ENCODE measurements around the gene MYORG. TPM values are rescaled to one million over a fixed set of nuclear protein-coding genes. Genes with fewer than 3 reads are reported as not detected.
A peak's percentile ranks its signal among the peaks of the same experiment; 100 is the strongest.

The MYORG gene
- total RNA-seq, 4 donors from 2014 or later: 8.6 to 149 (median 49.5) TPM

GRCh38 chr9:34403554-34404380 is 27.1 kb upstream of the MYORG start:
- peak; percentile 42 to 68 for DNase-seq
- TF ChIP-seq CTCF (IDR thresholded peaks at IDR 0.05 in 4 of 5, conservative IDR thresholded peaks at IDR 0.05 in 1 of 5) (peak; percentile 90 to 98 (median 95)), POLR2A (IDR thresholded peaks at IDR 0.05) (no peak)
- no peaks in the 10 kb centered on the region for H3K9me3 ChIP-seq
- no peak overlapping the region for H3K27ac ChIP-seq
- H3K36me3 ChIP-seq: peaks cover 0 to 59% of the 10 kb centered on the region in 2 donors
- intact Hi-C loops (cut with DNase I; ENCODE audit: low total_unique reads) (loop anchor here (1.0 to 5.0 kb wide), 2 partner anchors 97 to 189 kb away; no protein-coding TSS in a partner anchor), in situ Hi-C loops (cut with MboI; ENCODE audit: low sequenced_read_pairs in 4 of 4) (loop anchor here (10.0 kb wide), 2 partner anchors 91 to 201 kb away; no protein-coding TSS in a partner anchor)
- no peak overlapping the region for H3K4me3 ChIP-seq
- ATAC-seq: peak; percentile 70 to 79
- peaks cover 0 to 3% of the 10 kb centered on the region in 2 donors for H3K4me1 ChIP-seq
- no peaks in the 10 kb centered on the region for H3K27me3 ChIP-seq

GRCh38 chr9:34400686-34401602 is 24.2 kb upstream of the MYORG start:
- no peak overlapping the region for H3K27ac ChIP-seq
- TF ChIP-seq CTCF (IDR thresholded peaks at IDR 0.05 in 4 of 5, conservative IDR thresholded peaks at IDR 0.05 in 1 of 5): no peak
- TF ChIP-seq POLR2A (IDR thresholded peaks at IDR 0.05): no peak
- H3K36me3 ChIP-seq: peaks cover 0 to 64% of the 10 kb centered on the region in 2 donors
- no peaks in the 10 kb centered on the region for H3K9me3 ChIP-seq
- intact Hi-C loops (cut with DNase I; ENCODE audit: low total_unique reads): loop anchor here (5.0 kb wide), 1 partner anchor 191 kb away; no protein-coding TSS in a partner anchor
- no peaks in the 10 kb centered on the region for H3K27me3 ChIP-seq
- ATAC-seq (no peak), DNase-seq (no peak)
- in situ Hi-C loops (cut with MboI; ENCODE audit: low sequenced_read_pairs in 4 of 4): loop anchor here (10.0 kb wide), 2 partner anchors 94 to 204 kb away; no protein-coding TSS in a partner anchor
- peaks cover 0 to 3% of the 10 kb centered on the region in 2 donors for H3K4me1 ChIP-seq
- H3K4me3 ChIP-seq: no peak overlapping the region

- Histone ChIP-seq H3K4me1 (peaks cover 0 to 3% of the 10 kb centered on the region in 2 donors), H3K9me3 (no peaks in the 10 kb centered on the region), H3K36me3 (peaks cover 0 to 57% of the 10 kb centered on the region in 2 donors), H3K4me3 (no peak overlapping the region), H3K27ac (no peak overlapping the region), H3K27me3 (no peaks in the 10 kb centered on the region)
- in situ Hi-C loops (cut with MboI; ENCODE audit: low sequenced_read_pairs in 4 of 4): loop anchor here (10.0 kb wide), 2 partner anchors 95 to 205 kb away; no protein-coding TSS in a partner anchor
- intact Hi-C loops (cut with DNase I; ENCODE audit: low total_unique reads): loop anchor here (5.0 kb wide), 1 partner anchor 192 kb away; no protein-coding TSS in a partner anchor
- DNase-seq (no peak), ATAC-seq (no peak)
- no peak for TF ChIP-seq CTCF (IDR thresholded peaks at IDR 0.05 in 4 of 5, conservative IDR thresholded peaks at IDR 0.05 in 1 of 5)
- TF ChIP-seq POLR2A (IDR thresholded peaks at IDR 0.05): no peak
Observed at GRCh38 chr9:34400275-34400674, 23.6 kb upstream of the MYORG start.

GRCh38 chr9:34399729-34400128 is 23.0 kb upstream of the MYORG start:
- ATAC-seq: no peak
- TF ChIP-seq POLR2A (IDR thresholded peaks at IDR 0.05) (no peak), CTCF (IDR thresholded peaks at IDR 0.05 in 4 of 5, conservative IDR thresholded peaks at IDR 0.05 in 1 of 5) (no peak)

More at GRCh38 chr9:34399729-34400128, 23.0 kb upstream of the MYORG start:
- Histone ChIP-seq H3K36me3 (peaks cover 0 to 52% of the 10 kb centered on the region in 2 donors), H3K27me3 (no peaks in the 10 kb centered on the region), H3K4me1 (peaks cover 0 to 3% of the 10 kb centered on the region in 2 donors), H3K27ac (no peak overlapping the region), H3K9me3 (no peaks in the 10 kb centered on the region), H3K4me3 (no peak overlapping the region)
- intact Hi-C loops (cut with DNase I; ENCODE audit: low total_unique reads) (loop anchor here (5.0 kb wide), 1 partner anchor 193 kb away; no protein-coding TSS in a partner anchor), in situ Hi-C loops (cut with MboI; ENCODE audit: low sequenced_read_pairs in 4 of 4) (loop anchor here (10.0 kb wide), 2 partner anchors 95 to 205 kb away; no protein-coding TSS in a partner anchor)
- no peak for DNase-seq
